Stomach (tissue), 4 donors: ENCODE measurements around the gene ZNF304.

Experiments
- POLR2A ChIP-seq, 4 donors: fragments of 450-650 bp; IDR thresholded peaks; one replicate each; pipeline ENCODE4 v1.6.1; 2016; ENCODE audit warnings: antibody characterized with exemption in 4 of 4, control low read depth in 2 of 4, mild to moderate bottlenecking in 1 of 4, moderate library complexity in 1 of 4
- TF ChIP-seq, protein P1 (sequence below), 7 experiments: fragments of 450-650 bp in 4 of 7; fragments of 200-600 bp in 3 of 7; sonication (generic) in 3 of 7; IDR thresholded peaks; one replicate each; pipeline ENCODE4 v1.5.1; 2016 to 2019; ENCODE audit warnings: antibody characterized with exemption in 7 of 7, control low read depth in 2 of 7, mild to moderate bottlenecking in 1 of 7

- TF ChIP-seq, protein P1, sequence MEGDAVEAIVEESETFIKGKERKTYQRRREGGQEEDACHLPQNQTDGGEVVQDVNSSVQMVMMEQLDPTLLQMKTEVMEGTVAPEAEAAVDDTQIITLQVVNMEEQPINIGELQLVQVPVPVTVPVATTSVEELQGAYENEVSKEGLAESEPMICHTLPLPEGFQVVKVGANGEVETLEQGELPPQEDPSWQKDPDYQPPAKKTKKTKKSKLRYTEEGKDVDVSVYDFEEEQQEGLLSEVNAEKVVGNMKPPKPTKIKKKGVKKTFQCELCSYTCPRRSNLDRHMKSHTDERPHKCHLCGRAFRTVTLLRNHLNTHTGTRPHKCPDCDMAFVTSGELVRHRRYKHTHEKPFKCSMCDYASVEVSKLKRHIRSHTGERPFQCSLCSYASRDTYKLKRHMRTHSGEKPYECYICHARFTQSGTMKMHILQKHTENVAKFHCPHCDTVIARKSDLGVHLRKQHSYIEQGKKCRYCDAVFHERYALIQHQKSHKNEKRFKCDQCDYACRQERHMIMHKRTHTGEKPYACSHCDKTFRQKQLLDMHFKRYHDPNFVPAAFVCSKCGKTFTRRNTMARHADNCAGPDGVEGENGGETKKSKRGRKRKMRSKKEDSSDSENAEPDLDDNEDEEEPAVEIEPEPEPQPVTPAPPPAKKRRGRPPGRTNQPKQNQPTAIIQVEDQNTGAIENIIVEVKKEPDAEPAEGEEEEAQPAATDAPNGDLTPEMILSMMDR (IDR thresholded peaks at IDR 0.05): no peak
- TF ChIP-seq POLR2A (IDR thresholded peaks at IDR 0.05): no peak
Observed at GRCh38 chr19:57374179-57374578, 23.1 kb downstream of the ZNF304 start.
